NCI-H1092 (cell line): ENCODE results near the gene ATPAF1.

Experiments
- DNase-seq: peaks from one replicate; lab custom pipeline; 2025; lab: John Stamatoyannopoulos, UW

ATPAF1 gene

GRCh38 chr1:46592823-46593222, 75.3 kb downstream of the ATPAF1 start:
- DNase-seq: no peak

- DNase-seq: no peak
Measured at GRCh38 chr1:46589529-46589928, 78.6 kb downstream of the ATPAF1 start.

GRCh38 chr1:46587069-46587468, 81.1 kb downstream of the ATPAF1 start:
- DNase-seq: no peak

- DNase-seq: no peak
Measured at GRCh38 chr1:46585312-46585938, 82.7 kb downstream of the ATPAF1 start.

- no peak for DNase-seq
Measured at GRCh38 chr1:46583494-46583893, 84.7 kb downstream of the ATPAF1 start.

- no peak for DNase-seq
Measured at GRCh38 chr1:46582972-46583371, 85.2 kb downstream of the ATPAF1 start.
